Retina (tissue), 1 donor: ENCODE measurements around the gene AMD1.
"Not testable (repeated sequence)": the region's sequence is repeated elsewhere in the genome, so short reads cannot be mapped to it uniquely, and the experiment has no call there.

Source experiments
- DNase-seq: peaks from one replicate; pipeline ENCODE4 v3.0.0-alpha.2; 2016

AMD1 gene

DNA sequence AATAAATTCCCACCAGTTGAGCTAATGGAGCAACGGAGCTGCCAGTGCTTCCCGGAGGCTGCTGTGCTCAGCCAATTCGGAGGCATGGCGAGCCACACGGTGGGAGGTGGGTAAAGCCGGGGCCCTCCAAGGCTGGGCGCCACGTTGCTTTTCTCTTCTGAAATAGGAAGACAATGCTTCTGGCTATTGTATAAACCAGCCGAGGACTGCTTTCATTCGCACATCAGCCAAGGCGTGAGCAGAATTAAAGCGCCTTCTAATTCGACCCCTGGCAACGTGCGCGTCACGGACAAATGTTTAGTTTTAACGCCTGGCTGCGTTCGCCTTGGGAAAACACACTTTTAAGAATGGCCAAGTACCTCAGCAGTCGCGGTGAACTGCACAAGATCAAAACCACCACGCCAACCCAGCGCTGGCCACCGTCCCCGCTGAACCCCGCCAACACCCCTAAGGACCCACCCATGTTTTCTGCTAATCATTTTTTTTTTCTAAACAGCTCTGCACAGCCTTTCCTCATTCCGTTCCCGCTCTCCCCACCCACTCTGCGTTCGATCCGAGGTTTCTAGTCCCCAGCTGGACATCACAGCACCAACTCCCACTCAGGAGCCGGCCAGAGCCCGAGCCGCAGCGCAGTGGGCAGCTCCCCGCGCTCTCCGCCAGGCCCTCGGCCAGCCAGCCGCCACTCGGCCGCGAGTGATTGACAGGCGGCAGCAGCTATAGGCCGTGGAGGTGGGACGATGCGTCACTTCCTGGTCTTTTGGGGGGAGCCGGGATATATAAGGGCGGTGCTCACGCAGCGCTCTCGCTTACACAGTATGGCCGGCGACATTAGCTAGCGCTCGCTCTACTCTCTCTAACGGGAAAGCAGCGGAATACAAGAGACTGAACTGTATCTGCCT, at the start of gene AMD1:
TSS of gene AMD1 (plus strand) at position 805 of the 899 bp plus-strand sequence. CDS start 321 bp downstream, outside the sequence.
- DNase-seq = peak; percentile 97

DNA sequence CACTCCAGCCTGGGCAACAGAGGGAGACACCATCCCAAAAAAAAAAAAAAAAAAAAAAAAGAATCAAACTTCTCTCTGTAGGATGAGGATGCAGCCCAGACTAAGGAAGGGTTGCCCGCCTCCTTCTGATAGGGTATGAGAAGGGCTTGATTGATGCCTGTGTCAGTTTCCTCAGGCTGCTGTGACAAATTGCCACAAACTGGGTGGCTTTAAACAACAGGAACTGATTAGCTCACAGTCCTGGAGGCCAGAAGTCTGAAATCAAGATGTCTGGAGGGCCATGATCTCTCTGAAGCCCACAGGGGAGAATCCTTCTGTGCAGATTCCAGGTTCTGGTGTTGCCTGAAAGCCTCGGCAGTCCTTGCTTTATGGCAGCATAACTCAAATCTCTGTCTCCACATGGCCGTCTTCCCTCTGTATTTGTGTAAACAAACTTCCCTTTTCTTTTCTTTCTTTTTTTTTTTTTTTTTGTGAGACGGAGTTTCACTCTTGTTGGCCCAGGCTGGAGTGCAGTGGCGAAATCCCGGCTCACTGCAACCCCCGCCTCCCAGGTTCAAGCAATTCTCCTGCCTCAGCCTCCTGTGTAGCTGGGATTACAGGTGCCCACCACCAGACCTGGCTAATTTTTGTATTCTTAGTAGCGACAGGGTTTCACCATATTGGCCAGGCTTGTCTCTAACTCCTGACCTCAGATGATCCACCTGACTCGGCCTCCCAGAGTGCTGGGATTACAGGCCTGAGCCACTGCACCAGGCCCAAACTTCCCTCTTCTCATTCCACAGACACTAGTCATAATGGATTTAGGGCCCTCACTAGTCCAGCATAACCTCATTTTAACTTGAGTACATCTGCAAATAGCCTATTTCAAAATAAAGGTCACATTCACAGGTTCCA, 48.1 kb upstream of the AMD1 start:
- DNase-seq = no peak

DNA sequence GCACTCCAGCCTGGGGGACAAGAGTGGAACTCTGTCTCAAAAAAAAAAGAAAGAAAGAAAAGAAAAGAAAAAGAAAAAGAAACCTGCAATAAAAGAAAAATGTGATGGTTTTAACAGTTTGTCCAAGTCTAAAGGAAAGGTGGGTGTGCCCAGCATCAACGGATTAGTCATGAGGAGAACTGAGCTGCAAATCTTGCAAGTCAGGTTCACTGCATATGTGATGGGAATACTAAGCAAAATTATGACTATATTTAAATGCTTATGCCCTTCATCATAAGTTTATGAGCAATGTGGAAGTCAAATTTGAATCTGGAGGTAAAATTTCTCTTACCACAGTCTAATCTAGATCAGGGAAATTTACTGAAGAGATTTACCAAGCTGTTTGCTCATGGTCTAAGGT, 46.2 kb upstream of the AMD1 start:
- DNase-seq = no peak

DNA sequence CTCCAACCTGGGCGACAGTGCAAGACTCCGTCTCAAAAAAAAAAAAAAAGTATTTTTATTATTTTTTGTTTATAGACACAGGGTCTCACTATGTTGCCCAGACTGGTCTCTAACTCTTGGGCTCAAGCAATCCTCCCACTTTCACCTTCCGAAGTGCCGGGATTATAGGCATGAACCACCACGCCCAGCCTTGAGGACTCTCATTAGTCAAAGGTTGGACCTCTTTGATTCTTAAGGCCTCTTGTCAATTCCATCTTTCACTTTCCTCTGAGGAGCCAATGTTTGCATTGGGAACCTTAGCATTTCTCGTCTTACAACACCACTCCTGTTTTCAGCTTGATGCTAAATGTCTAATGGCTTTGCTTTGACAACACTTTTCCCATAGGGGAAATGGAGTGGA, 43.2 kb upstream of the AMD1 start:
- DNase-seq = no peak

DNA sequence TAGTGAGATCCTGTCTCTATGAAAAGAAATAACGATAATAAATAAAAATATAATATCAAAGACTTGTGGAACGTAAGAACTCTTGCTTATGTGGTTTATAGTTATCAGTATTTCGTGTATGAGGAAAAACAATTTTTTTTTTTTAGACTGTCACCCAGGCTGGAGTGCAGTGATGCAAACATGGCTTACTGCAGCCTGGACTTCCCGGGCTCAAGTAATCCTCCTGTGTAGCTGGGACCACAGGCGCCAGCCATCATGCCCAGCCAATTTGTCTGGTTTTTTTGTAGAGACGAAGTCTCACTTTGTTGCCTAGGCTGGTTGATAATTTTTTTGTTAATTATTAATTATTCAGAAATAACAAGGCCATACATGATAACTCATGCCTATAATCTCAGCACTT, 40.8 kb upstream of the AMD1 start:
- DNase-seq = no peak

DNA sequence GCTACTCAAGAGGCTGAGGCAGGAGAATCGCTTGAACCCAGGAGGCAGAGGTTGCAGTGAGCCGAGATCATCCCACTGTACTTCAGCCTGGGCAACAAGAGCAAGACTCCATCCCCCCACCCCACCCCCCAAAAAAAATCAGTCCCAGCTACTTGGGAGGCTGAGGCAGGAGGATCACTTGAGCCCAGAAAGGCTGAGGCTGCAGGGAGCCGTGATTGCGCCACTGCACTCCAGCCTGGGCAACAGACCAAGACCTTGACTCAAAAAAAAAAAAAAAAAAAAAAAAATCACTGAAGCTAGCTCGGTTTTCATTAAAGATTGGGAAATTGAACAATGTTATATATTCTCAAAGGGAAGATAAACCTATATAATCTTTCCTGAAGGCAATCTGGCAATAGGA, 38.8 kb upstream of the AMD1 start:
- not testable (repeated sequence) for DNase-seq

DNA sequence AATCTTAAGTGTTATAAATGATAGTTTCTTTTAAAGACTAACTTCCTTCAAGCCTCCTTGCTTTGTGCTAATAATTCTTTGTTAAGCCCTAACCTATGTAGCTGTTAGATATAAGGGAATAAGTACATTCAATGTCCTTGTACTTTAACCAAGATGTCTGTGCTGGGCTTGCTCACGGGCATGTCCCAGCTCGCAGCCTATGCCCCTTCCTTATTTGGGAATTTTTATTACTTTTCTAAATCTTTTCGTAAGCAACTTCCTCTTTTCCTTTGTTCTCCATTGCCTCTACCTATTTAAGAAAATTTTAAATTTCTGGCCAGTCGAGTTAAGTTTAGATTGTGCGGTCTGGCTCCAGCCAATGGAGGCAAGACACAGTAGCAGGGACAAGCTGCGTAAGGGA, 33.3 kb upstream of the AMD1 start:
- DNase-seq = no peak

DNA sequence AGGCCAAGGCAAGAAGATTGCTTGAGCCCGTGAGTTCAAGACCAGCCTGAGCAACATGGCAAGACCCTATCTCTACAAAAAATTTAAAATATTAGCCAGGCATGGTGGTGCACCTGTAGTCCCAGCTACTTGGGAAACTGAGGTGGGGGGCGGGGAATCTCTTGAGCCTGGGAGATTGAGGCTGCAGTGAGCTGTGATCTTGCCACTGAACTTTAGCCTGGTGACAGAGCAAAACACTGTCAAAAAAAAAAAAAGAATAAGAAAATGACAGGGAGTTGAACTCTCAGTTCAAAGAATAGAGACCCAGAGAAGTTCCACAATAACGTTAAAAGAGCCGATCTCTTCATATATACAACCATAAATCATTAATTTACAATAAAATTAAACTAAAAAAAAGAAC, 24.8 kb upstream of the AMD1 start:
- no peak for DNase-seq

DNA sequence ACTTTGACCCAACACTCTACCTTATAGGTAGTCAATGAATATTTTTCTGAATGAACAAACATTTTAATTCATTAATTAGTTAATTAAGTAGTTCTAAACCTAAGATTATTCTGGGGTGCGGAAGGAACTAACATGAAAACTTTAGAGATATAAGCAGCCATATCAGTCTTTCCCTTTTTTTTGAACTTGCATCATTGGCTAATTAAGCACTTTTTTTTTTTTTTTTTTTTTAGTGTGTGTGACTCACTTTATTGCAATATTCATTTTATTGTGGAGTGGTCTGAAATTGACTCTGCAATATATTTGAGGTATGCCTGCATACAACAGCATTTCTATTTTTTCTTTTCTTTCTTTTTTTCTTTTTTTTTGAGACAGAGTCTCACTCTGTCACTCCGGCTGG, 21.8 kb upstream of the AMD1 start:
- no peak for DNase-seq

DNA sequence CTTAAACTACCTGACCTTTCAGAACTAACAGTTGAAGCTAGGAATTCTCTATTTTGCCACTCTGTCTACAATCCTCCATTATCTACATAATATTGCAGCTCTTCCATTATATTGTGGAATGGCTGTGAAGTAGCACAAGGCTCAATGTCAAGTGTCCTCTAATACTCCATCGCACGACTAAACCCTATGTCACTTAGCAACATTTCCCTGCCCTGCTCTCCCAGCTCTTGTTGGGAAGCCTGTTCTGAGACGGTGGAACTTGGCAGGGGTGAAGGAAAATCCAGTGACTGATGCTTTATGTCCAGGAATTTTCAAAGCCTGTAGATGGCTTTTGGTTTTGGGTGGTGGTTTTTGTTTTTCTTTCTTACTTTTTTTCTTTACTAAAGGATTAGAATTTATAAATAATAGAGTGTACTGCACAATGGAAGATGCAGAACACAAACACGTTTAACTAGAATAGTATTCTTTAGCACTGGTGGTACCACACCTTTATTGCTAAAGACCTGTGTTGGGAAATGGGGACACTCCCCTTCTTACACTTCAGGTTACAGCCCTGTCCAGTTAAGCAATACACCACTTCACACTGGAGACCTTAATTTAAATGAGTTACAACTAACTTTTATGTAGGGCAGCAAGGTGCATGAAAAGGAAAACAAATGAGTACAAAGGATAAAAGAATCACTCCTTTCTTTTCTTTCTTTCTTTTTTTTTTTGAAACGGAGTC, 20.7 kb upstream of the AMD1 start:
- no peak for DNase-seq

DNA sequence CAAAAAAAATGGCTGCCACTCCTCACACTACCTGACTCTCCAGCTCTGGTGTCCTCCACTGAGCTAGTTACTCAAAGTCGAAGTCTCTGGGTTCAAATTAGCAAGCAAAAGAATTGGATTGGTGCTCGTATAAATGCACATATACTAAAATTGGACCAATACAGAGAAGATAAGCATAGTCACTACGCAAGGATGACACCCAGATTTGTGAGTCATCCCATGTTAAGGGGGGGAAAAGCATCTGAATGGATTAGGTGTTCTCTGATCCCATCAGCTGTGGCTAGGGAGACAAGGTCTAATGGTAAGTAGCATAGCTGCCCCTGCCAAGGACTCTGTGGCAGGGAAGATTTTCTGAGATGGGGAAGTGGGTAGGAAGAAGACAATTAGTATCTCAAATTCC, 18.3 kb upstream of the AMD1 start:
- no peak for DNase-seq

DNA sequence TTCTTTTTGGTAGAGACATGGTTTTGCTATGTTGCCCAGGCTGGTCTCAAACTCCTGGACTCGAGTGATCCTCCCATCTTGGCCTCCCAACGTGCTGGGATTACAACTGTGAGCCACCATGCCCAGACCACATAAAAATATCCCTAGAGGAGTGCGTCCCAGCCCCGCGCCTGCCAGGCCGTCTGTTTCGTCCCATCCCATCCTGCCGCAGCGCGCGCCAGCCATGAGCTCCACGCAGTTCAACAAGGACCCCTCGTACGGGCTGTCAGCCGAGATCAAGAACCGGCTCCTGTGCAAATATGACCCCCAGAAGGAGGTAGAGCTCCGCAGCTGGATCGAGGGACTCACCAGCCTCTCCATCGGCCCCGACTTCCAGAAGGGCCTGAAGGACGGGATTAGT, 16.6 kb upstream of the AMD1 start:
- DNase-seq = no peak

DNA sequence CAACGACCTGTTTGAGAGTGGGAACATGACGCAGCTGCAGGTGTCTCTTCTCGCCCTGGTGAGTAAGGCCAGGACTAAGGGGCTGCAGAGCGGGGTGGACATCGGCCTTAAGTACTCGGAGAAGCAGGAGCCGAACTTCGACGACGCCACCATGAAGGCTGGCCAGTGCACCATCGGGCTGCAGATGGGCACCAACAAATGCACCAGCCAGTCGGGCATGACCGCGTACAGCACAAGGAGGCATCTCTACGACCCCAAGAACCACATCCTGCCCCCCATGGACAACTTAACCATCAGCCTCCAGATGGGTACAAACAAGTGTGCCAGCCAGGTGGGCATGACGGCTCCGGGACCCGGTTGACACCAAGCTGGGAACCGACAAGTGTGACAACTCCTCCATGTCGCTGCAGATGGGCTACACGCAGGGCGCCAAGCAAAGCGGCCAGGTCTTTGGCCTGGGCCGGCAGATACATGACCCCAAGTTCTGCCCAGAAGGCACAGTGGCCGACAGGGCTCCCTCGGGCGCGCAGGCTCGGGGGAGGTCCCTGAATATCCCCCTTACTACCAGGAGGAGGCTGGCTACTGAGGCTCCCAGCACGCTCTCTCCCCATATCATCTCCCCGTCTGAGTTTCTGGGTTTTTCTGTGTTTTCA, 15.9 kb upstream of the AMD1 start:
- no peak for DNase-seq

DNA sequence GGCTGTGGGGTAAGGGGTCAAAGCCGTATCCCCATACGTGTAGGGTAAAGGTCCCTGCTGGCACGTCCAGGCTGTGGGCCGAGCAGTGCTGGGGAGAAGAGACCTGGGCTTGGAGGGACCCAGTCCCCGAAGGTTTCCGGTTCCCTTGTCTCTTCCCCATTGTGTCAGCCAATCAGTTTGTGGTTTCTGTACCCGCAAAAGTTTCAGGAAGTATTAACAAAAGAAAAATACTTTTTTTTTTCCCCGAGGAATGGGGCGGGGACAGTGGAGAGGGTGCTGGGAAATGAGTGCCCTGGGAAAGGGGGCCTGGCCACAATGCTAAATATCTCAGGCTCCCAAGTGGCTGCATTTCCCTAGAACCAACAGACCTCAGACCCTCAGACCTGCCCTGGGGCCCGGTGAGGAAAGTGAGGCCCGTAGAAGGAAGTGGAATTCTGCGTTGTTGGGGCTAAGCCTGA, 15.2 kb upstream of the AMD1 start:
- no peak for DNase-seq

DNA sequence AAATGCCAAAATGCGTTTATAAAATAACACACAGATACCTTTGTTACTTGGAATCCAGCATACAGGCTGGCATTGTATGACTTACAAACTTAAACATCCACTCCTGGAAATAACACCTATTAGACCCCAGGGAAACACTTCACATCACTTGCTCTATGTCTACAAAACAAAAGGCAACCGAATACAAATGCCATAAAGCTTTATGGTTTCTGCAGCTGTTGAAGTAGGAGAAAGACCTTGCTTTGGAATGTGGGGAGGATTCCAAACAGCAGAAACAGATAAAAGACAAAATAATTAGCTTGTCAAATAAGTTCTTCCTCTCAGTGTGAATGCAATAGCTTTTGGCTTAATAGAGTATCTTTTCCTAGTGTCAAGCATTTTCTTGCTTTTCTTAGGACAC, 9.8 kb upstream of the AMD1 start:
- no peak for DNase-seq

DNA sequence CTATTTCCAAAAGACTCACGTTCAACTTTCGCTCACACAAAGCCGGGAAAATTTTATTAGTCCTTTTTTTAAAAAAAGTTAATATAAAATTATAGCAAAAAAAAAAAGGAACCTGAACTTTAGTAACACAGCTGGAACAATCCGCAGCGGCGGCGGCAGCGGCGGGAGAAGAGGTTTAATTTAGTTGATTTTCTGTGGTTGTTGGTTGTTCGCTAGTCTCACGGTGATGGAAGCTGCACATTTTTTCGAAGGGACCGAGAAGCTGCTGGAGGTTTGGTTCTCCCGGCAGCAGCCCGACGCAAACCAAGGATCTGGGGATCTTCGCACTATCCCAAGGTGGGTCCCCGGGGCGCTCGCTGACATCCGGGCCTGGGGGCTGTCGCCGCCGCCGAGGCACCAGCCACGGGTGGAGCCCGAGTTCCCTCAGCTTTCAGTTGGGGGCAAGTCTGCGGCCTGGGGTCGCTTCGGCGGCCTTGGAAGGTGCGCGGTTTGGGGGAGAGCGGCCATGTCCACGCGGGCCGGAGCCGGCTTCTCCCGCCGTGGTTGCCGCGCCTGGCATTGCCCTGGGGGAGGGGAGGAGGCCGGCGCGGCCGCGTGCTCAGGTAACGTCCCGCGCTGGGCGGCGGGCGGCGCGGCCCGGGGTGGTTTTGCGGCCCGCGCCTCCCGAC, 429 bp downstream of the AMD1 start:
- peak; percentile 91 for DNase-seq

DNA sequence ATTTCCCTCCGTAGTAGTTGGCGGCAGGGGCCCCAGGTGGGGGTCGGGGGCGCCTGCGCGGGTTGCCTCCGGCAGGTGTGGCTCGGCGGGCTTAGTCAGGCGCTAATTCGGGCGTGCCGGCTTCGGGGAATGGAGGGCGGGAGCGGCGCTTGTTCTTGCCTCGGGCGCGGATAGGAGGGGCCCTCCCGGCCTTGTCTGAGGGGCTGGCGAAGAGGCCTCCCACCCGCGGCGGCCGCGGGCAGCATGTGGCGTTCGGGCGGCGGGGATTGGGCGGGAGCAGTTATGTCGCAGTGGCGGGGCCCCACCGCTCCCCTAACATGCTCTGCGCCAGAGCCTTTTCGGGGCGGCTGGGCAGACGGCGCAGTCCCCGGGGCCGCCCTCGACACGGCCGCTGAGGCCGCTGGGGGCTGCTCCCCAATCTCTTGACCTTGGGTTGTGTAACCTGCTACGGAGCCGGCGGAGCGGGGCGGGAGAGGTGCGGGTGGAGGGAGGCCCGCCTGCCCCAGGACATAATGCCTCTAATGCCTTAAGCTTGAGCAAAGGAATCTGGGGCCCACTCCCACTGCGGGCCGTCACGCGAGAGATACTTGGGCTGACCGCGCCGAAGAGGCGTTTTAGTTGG, 1.1 kb downstream of the AMD1 start:
- DNase-seq = peak; percentile 90

DNA sequence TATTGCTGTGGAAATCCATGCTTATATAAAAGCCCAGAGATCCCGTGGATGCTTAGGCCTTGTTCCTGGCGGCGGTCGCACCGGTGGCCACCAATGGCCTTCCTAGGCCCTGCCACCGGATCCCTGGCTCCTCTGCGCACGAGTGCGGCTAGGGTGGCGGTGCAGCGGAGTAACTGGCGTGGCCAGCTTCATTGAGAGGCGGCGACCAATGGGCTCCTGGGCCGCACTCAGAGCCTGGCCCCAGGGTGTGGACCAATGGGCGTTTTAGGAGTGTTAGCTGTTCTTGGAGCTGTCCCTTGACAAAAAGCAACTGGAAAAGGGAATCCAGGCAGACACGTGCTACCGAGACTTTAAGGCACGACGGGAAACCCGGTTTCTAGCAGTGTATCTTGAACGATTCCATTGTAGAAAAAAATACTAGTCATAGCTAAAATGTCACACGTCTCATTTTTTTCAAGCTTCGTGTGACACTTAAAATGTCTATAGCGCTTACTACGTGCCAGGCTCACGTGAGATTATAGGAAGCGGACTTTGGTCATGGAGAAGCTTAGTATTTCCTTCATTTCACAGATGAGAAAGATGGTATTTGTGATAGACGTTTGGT, 1.7 kb downstream of the AMD1 start:
- peak; percentile 92 for DNase-seq

DNA sequence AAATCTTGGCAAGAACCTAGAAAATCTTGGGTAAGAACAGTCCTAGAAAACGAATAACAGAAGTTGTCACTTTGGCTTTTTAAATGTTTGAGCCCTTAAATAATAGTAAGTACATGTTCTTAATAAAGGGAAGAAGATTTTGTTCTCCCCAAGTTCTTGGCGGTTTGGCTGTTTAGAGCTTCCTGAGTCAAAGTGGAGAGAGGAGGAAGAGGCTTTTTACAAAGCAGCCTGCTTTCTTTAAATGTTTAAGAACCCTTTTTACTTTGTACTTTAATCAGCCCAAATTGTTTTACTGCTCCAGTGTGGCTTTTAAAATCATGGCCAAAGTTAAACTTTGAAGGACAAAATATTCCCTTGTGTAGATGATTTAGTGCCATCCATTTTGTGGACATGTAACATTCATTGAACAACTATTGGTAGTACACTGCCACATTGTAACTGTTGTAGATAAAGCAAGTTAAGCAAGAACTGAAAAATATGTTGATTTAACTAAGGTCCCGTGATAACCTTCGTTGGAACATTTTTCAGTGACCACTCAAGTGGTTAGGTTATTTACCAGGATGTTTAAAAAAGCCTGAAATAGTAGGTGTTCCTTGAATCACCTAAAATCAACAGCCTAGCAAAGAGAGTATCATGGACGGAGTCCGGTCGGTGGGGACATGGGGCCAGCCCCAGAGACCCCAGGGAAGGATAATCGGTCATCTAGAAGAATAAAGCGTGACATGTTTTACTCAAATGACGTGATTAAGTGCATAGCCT, 2.4 kb downstream of the AMD1 start:
- peak; percentile 22 for DNase-seq

DNA sequence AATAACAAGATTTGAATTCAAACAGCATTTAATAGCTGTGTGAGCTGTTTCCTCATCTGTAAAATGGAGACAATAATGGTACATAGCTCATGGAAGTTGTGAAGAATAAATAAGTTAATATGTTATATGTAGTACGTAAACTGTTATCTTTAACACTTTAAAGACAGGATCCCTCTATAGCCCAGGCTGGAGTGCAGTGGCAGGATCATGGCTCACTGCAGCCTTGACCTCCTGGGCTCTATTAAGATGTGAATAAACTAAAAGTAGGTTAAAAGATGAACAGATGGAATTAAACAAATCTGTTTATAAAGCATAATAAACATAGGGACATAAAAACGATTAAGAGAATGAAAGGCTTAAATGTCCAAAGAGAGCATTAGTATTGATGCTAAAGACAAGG, 3.0 kb downstream of the AMD1 start:
- no peak for DNase-seq
